Keratinocyte (primary cell): Measurements from ENCODE around the gene RPAIN. TPM values are rescaled to one million over a fixed set of nuclear protein-coding genes. Genes with fewer than 3 reads are reported as not detected.

ENCODE experiments used
- DNase-seq: peaks from one replicate; pipeline ENCODE4 v3.0.0-alpha.2; 2011; ENCODE audit warnings: low read depth, missing footprints, low spot score
- FAIRE-seq: peaks from 2 replicates; lab custom pipeline; 2011; peaks lifted over from hg19 to GRCh38; lab: Jason Lieb, UNC
- H2AFZ ChIP-seq: 2 replicates; pipeline ENCODE4 v1.6.0; 2012; ENCODE audit warnings: low read length, control low read depth, inconsistent platforms; ENCODE audit not compliant: control insufficient read depth
- H3K27ac ChIP-seq: 2 replicates; pipeline ENCODE4 v1.5.1; 2011; ENCODE audit warnings: low read length; ENCODE audit not compliant: control insufficient read depth, insufficient read depth
- H3K27me3 ChIP-seq: 3 replicates; pipeline ENCODE4 v1.6.0; 2011; ENCODE audit warnings: low read length; ENCODE audit not compliant: control insufficient read depth, insufficient read depth; ENCODE audit errors: extremely low read depth
- H3K36me3 ChIP-seq, 2 experiments: 2 replicates in 1 of 2; 3 replicates in 1 of 2; pipeline ENCODE4 v1.5.1; 2011; ENCODE audit warnings: low read length in 2 of 2, mild to moderate bottlenecking in 1 of 2; ENCODE audit not compliant: control insufficient read depth in 2 of 2, insufficient read depth in 2 of 2; ENCODE audit errors: extremely low read depth in 1 of 2
- H3K4me1 ChIP-seq: 3 replicates; pipeline ENCODE4 v1.5.1; 2011; ENCODE audit warnings: low read length; ENCODE audit not compliant: control insufficient read depth, insufficient read depth; ENCODE audit errors: extremely low read depth
- H3K4me2 ChIP-seq: 3 replicates; pipeline ENCODE4 v1.6.0; 2011; ENCODE audit warnings: low read depth, low read length; ENCODE audit not compliant: control insufficient read depth, insufficient read depth; ENCODE audit errors: extremely low read depth
- H3K4me3 ChIP-seq, 3 experiments: fragments of 200-600 bp in 1 of 3; sonication (generic) in 1 of 3; 2 replicates in 2 of 3; 3 replicates in 1 of 3; pipeline ENCODE4 v1.5.1; 2011 to 2016; ENCODE audit warnings: low read length in 3 of 3, mild to moderate bottlenecking in 3 of 3, control low read depth in 2 of 3, inconsistent platforms in 1 of 3, low read depth in 1 of 3, mixed read lengths in 1 of 3, mixed run types in 1 of 3, moderate library complexity in 1 of 3; ENCODE audit not compliant: control insufficient read depth in 2 of 3, insufficient read depth in 2 of 3; ENCODE audit errors: extremely low read depth in 1 of 3
- H3K79me2 ChIP-seq: 2 replicates; pipeline ENCODE4 v1.6.0; 2012; ENCODE audit warnings: low read length; ENCODE audit not compliant: control insufficient read depth, insufficient read depth
- H3K9ac ChIP-seq: 3 replicates; pipeline ENCODE4 v1.6.0; 2011; ENCODE audit warnings: low read length; ENCODE audit not compliant: control insufficient read depth, insufficient read depth; ENCODE audit errors: extremely low read depth
- H3K9me1 ChIP-seq: 3 replicates; pipeline ENCODE4 v1.6.0; 2011; ENCODE audit warnings: low read length; ENCODE audit not compliant: control insufficient read depth, insufficient read depth; ENCODE audit errors: extremely low read depth
- H3K9me3 ChIP-seq: 2 replicates; pipeline ENCODE4 v1.5.1; 2012; ENCODE audit warnings: low read depth, low read length; ENCODE audit not compliant: control insufficient read depth
- H4K20me1 ChIP-seq: 3 replicates; pipeline ENCODE4 v1.6.0; 2011; ENCODE audit warnings: low read length; ENCODE audit not compliant: control insufficient read depth, insufficient read depth; ENCODE audit errors: extremely low read depth
- EZH2 ChIP-seq: IDR thresholded peaks from one replicate; pipeline ENCODE4 v1.6.1; 2012; ENCODE audit warnings: inconsistent platforms, mild to moderate bottlenecking, low read length, moderate library complexity
- dilution Hi-C: fragments of 300-500 bp; cut with MboI; formaldehyde crosslinking; loops from one replicate; pipeline ENCODE4 v1.7.0; 2020; ENCODE audit warnings: low sequenced_read_pairs; ENCODE audit not compliant: extremely low pct_ligation_motif_present
- polyA plus RNA-seq, 5 experiments: library from polyadenylated mRNA; depleted of rRNA in 3 of 5; stranded (reverse) in 3 of 5; stranded (forward) in 1 of 5; unstranded in 1 of 5; fragments of >200 nt; gene quantifications; 1 replicate in 1 of 5; 2 replicates in 3 of 5; 3 replicates in 1 of 5; pipeline versions ENCODE4 v1.2.1 to v1.2.3, GENCODE V29; 2011 to 2012; ENCODE audit warnings: missing spikeins in 2 of 5, low read depth in 1 of 5, low replicate concordance in 1 of 5
- TF ChIP-seq, protein P1 (sequence below), 3 experiments: IDR thresholded peaks in 1 of 3; conservative IDR thresholded peaks in 1 of 3; optimal IDR thresholded peaks in 1 of 3; 2 replicates in 2 of 3; 3 replicates in 1 of 3; pipeline versions ENCODE3 to v1.5.1; 2011; ENCODE audit warnings: low read length in 3 of 3, mild to moderate bottlenecking in 3 of 3, moderate library complexity in 2 of 3, control low read depth in 1 of 3, inconsistent platforms in 1 of 3; ENCODE audit not compliant: insufficient read depth in 2 of 3; ENCODE audit errors: extremely low read depth in 1 of 3

The RPAIN gene
- polyA plus RNA-seq, 1 donor (not counting 4 experiments of a cell fraction or from before 2014, with no cell fraction given) = 22.5 TPM

DNA sequence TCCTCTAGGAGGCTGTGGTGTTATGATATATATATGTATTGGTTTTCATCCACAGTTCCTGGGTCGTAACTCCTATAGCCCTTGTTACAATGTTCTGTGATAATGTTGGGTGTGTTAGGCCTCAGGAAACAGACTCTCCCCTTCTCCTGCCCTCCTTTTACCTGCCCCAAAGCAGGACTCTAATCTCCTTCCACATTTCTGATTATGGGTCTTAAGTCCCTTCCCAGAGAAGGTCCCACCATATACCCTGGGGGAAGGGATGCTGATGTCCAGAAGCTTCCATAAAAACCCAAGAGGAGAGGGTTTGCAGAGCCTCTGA lies 19.4 kb downstream of the RPAIN start:
- TF ChIP-seq EZH2 = no peak
- peaks cover 33% of the 10 kb centered on the region for H3K4me1 ChIP-seq
- peaks cover 46% of the 10 kb centered on the region for H3K79me2 ChIP-seq
- H3K4me2 ChIP-seq = peak overlapping the region; percentile 57
- H3K27ac ChIP-seq = peak overlapping the region; percentile 25
- H3K27me3 ChIP-seq = no peaks in the 10 kb centered on the region
- H3K4me3 ChIP-seq = no peak overlapping the region
- dilution Hi-C loops = no loop called here
- peaks cover 4% of the 10 kb centered on the region for H3K9me1 ChIP-seq
- peaks cover 24 to 52% of the 10 kb centered on the region in 2 experiments for H3K36me3 ChIP-seq
- H3K9me3 ChIP-seq = no peaks in the 10 kb centered on the region
- DNase-seq (no peak), FAIRE-seq (no peak)
- peaks cover 6% of the 10 kb centered on the region for H4K20me1 ChIP-seq
- peak overlapping the region; percentile 92 for H3K9ac ChIP-seq
- H2AFZ ChIP-seq = peak overlapping the region; percentile 17

DNA sequence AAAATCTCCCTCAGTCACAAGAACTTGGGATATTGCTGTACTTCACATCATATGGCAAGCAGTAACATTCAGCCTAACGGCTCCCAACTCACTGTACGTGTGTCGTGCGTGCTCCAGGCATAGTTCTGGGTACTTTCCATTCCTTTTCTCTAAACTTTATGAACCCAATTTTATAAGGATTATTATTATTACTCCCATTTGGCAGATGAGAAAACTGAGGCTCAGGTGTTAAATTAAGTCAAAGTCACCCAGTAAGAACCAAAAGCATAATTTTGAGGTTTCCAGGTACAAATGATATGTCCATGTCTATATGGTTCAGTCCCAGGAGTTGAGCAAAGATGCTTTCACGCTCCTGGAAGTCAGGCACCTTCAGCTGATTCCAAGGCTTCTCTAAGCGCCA lies 23.7 kb downstream of the RPAIN start:
- no peaks in the 10 kb centered on the region for H3K27me3 ChIP-seq
- TF ChIP-seq EZH2 = no peak
- TF ChIP-seq, protein P1, sequence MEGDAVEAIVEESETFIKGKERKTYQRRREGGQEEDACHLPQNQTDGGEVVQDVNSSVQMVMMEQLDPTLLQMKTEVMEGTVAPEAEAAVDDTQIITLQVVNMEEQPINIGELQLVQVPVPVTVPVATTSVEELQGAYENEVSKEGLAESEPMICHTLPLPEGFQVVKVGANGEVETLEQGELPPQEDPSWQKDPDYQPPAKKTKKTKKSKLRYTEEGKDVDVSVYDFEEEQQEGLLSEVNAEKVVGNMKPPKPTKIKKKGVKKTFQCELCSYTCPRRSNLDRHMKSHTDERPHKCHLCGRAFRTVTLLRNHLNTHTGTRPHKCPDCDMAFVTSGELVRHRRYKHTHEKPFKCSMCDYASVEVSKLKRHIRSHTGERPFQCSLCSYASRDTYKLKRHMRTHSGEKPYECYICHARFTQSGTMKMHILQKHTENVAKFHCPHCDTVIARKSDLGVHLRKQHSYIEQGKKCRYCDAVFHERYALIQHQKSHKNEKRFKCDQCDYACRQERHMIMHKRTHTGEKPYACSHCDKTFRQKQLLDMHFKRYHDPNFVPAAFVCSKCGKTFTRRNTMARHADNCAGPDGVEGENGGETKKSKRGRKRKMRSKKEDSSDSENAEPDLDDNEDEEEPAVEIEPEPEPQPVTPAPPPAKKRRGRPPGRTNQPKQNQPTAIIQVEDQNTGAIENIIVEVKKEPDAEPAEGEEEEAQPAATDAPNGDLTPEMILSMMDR (optimal IDR thresholded peaks at IDR 0.05 in 1 of 3, IDR thresholded peaks at IDR 0.05 in 1 of 3, conservative IDR thresholded peaks at IDR 0.05 in 1 of 3; ENCODE audit: extremely low read depth in 1 of 3, insufficient read depth in 2 of 3, low read length in 3 of 3) = no peak
- H2AFZ ChIP-seq = no peak overlapping the region
- H3K4me3 ChIP-seq = no peak overlapping the region
- no peaks in the 10 kb centered on the region for H4K20me1 ChIP-seq
- FAIRE-seq (no peak), DNase-seq (no peak)
- H3K9me3 ChIP-seq = no peaks in the 10 kb centered on the region
- no peak overlapping the region for H3K9ac ChIP-seq
- peaks cover 6% of the 10 kb centered on the region for H3K79me2 ChIP-seq
- peaks cover 21 to 42% of the 10 kb centered on the region in 2 experiments for H3K36me3 ChIP-seq
- no peaks in the 10 kb centered on the region for H3K9me1 ChIP-seq
- H3K4me2 ChIP-seq = no peak overlapping the region
- dilution Hi-C loops = no loop called here
- H3K27ac ChIP-seq = no peak overlapping the region
- peaks cover 4% of the 10 kb centered on the region for H3K4me1 ChIP-seq

DNA sequence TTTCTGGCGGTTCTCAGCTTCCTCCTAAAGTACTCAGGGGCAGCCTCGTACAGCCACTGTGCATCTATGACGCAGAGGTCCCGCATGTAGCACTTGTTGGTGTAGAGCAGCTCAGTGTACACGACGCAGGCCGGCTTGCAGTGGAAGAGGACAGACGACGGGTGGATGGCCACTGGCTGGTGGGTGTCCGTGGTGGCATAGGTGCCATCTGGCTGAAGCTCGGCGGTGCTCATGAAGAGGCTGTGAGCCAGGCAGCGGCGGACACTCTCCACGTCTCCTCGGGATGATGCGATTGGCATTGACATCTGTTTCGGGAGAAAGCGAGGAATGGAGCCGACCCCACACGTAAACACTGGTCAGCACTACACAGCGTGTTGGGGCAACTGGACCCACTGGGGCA lies 24.2 kb downstream of the RPAIN start:
- peaks cover 4% of the 10 kb centered on the region for H3K79me2 ChIP-seq
- no peak for FAIRE-seq
- H3K36me3 ChIP-seq = peaks cover 23 to 43% of the 10 kb centered on the region in 2 experiments
- no peak overlapping the region for H3K9ac ChIP-seq
- no peak overlapping the region for H3K4me3 ChIP-seq
- H3K9me1 ChIP-seq = no peaks in the 10 kb centered on the region
- no peak overlapping the region for H3K27ac ChIP-seq
- no peaks in the 10 kb centered on the region for H3K9me3 ChIP-seq
- dilution Hi-C loops = no loop called here
- H3K4me1 ChIP-seq = peaks cover 4% of the 10 kb centered on the region
- H3K27me3 ChIP-seq = no peaks in the 10 kb centered on the region
- no peaks in the 10 kb centered on the region for H4K20me1 ChIP-seq
- H3K4me2 ChIP-seq = no peak overlapping the region
- DNase-seq = no peak
- no peak overlapping the region for H2AFZ ChIP-seq
- TF ChIP-seq EZH2 = no peak
- TF ChIP-seq, protein P1 (optimal IDR thresholded peaks at IDR 0.05 in 1 of 3, IDR thresholded peaks at IDR 0.05 in 1 of 3, conservative IDR thresholded peaks at IDR 0.05 in 1 of 3; ENCODE audit: extremely low read depth in 1 of 3, insufficient read depth in 2 of 3, low read length in 3 of 3) = no peak
